GM20431 (cell line): ENCODE results near the gene CHP1.
"Not testable (repeated sequence)": the region's sequence is repeated elsewhere in the genome, so short reads cannot be mapped to it uniquely, and the experiment has no call there.

Experiments
- in situ Hi-C: fragments of 300-500 bp; cut with MseI, MboI; formaldehyde crosslinking; loops from one replicate; pipeline ENCODE4 v1.15.0; 2020; ENCODE audit warnings: low sequenced_read_pairs; ENCODE audit not compliant: unreplicated experiment

CHP1 gene

GRCh38 chr15:41286665-41287333 lies 55.7 kb downstream of the CHP1 start:
- in situ Hi-C loops, result no loop called here

- in situ Hi-C loops, result no loop called here
Observed at GRCh38 chr15:41288464-41288863, 57.4 kb downstream of the CHP1 start.

GRCh38 chr15:41289953-41290352 lies 58.9 kb downstream of the CHP1 start:
- in situ Hi-C loops, result no loop called here

GRCh38 chr15:41291065-41291631 lies 60.1 kb downstream of the CHP1 start:
- in situ Hi-C loops, result no loop called here

GRCh38 chr15:41292521-41292920 lies 61.5 kb downstream of the CHP1 start:
- in situ Hi-C loops, result no loop called here

- in situ Hi-C loops, result not testable (repeated sequence)
Observed at GRCh38 chr15:41301139-41301538, 70.1 kb downstream of the CHP1 start.

- in situ Hi-C loops, result no loop called here
Observed at GRCh38 chr15:41301587-41301986, 70.5 kb downstream of the CHP1 start.

GRCh38 chr15:41304149-41304770 lies 73.2 kb downstream of the CHP1 start:
- in situ Hi-C loops, result no loop called here

GRCh38 chr15:41307679-41308078 lies 76.6 kb downstream of the CHP1 start:
- in situ Hi-C loops, result no loop called here

GRCh38 chr15:41309226-41309905 lies 78.3 kb downstream of the CHP1 start:
- in situ Hi-C loops, result no loop called here

GRCh38 chr15:41320805-41321330 lies 89.8 kb downstream of the CHP1 start:
- in situ Hi-C loops, result not testable (repeated sequence)

GRCh38 chr15:41323611-41324010 lies 92.5 kb downstream of the CHP1 start:
- in situ Hi-C loops, result no loop called here

- in situ Hi-C loops, result no loop called here
Observed at GRCh38 chr15:41331281-41331680, 100.2 kb downstream of the CHP1 start.
